Stimulated activated naive CD4-positive, alpha-beta T cell (primary cell): ENCODE measurements around the gene NUP205.

Experiments used
- DNase-seq, 6 experiments: peaks; one replicate each; lab custom pipeline; 2025; lab: John Stamatoyannopoulos, UW

NUP205 gene, protein sequence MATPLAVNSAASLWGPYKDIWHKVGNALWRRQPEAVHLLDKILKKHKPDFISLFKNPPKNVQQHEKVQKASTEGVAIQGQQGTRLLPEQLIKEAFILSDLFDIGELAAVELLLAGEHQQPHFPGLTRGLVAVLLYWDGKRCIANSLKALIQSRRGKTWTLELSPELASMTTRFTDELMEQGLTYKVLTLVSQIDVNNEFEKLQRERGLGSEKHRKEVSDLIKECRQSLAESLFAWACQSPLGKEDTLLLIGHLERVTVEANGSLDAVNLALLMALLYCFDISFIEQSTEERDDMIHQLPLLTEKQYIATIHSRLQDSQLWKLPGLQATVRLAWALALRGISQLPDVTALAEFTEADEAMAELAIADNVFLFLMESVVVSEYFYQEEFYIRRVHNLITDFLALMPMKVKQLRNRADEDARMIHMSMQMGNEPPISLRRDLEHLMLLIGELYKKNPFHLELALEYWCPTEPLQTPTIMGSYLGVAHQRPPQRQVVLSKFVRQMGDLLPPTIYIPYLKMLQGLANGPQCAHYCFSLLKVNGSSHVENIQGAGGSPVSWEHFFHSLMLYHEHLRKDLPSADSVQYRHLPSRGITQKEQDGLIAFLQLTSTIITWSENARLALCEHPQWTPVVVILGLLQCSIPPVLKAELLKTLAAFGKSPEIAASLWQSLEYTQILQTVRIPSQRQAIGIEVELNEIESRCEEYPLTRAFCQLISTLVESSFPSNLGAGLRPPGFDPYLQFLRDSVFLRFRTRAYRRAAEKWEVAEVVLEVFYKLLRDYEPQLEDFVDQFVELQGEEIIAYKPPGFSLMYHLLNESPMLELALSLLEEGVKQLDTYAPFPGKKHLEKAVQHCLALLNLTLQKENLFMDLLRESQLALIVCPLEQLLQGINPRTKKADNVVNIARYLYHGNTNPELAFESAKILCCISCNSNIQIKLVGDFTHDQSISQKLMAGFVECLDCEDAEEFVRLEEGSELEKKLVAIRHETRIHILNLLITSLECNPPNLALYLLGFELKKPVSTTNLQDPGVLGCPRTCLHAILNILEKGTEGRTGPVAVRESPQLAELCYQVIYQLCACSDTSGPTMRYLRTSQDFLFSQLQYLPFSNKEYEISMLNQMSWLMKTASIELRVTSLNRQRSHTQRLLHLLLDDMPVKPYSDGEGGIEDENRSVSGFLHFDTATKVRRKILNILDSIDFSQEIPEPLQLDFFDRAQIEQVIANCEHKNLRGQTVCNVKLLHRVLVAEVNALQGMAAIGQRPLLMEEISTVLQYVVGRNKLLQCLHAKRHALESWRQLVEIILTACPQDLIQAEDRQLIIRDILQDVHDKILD (N-terminal part only)

DNA sequence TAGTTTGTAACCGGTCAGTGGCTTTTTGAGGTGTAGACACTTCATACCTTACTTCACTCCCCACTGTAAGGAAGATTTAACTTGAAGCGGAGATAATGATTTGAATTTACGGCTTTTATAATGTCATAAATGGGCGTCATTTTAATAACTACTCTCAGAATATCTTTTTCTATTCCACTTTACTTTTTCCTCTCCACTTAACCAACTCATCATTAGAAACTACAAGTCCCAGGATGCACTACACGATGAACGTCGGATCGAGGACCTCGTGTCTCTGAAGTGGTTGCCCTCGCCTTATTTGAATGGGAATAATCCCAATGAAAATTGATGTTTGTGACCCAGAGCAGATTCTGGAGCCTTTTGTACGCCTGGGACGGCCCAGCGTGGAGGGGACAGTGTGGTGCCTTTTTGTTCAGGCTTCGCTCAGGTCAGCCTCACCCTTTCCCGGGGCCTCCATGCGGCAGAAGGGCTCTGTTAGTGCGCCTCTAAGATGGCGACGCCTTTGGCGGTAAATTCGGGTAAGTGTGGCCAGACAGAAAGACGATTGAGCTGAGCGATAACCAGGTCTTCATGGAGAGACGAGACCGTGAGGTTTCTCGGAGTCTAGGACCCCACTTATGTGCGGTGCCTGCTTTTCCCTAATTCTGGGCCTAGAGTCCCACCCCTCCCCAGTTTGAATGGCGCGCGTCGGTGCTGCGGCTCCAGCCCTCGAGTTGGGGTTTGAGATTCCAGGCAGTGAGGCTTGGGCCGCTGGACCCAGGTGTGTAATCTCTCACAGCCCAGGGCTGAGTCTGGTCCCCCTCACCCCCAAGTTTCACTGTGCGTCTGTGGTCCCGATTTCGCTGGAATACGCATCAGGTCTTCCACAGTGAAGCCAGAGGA, at the start of gene NUP205:
TSS of gene NUP205 (plus strand) at position 463 of the 882 bp plus-strand sequence. CDS start at position 491, 28 bp downstream.
- DNase-seq = peak; percentile 49 to 96 (median 88)

DNA sequence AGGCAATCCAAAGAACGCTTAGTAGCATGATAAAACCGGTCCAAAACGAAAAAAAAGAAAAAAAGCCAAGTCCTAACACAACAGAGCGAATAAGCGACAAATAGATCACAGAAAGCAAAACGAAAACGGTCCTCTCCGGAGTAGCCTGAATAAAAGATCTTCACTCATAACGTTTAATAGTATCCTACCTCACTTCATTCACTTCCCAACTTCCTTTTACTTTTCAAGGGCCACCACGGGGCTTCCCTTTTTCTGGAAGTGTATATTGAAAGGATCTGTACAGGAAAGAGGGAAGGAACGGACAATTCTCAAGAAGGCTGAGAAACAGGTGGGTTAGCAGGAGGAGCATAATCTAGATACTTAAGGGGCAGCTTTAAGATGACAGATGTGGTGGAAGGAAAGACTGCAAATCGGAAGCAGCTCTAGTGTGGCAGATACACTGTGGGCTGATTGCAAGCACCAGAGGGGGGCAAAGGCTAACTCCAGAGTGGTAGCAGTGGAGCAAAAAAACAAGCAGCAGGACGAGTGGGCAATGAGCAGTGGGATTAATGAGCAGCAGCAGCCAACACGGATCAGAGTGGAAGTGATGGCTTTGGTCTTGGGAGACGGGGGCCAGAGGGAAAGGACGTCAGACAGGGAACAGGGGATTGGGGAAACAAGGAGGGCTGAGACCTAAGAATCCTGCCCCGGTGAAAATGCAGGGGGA, 48.7 kb upstream of the NUP205 start:
- DNase-seq = peak in 2 of 6 experiments; percentile 28 to 40

DNA sequence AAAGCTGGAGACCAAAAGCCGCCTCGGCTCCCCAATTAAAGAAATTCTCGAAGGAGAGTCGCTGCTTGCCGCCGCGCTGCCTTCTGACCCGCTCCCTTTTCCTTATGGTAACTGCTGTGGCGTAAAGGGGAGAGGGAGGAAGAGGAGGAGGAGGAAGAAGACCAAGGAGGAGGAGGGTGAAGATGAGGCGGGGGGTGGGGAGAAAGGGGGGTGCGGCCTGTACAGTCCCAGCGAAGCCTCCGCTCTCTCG, 48.2 kb upstream of the NUP205 start:
- DNase-seq = no peak

DNA sequence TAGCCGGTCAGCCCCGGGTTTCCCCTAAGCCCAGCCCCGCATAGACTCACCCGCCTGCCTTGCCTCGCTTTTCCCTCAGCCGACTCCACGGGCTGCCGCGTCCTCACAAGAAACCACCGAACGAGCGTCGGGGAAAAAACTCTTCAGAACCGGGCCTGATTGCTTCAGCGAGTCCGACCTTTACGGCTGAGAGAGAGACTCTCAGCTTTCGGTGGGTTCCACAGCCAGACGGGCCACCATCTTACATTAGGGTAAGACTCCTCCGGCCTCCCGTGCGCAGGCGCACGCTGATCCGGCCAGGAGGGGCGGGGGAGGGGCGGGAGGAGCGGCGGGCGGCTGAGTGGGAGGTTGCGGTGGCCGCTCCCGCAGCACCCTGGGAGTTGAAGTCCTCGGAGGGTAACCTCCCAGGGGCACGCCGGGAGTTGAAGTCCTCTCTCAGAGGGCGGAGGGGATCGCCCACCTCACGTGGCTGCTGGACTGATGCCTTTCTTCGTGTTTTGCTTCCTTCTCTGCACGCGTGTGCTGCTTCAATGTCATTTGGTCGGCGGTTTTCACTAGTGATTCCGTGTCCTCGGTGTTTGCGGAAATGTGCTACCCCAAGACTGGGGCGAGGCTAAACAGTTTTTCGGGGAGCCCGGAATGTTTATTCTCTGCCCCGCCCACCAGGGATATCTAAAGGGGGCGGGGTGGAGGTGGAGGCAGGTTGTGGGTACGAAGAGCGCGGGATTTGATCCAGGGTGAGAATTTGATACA, 47.7 kb upstream of the NUP205 start, which contains the start of gene CNOT4:
TSS of gene CNOT4 (minus strand) at position 264 of the 753 bp plus-strand sequence. CDS start 71,771 bp downstream, outside the sequence.
- peak; percentile 93 to 98 (median 95) for DNase-seq

DNA sequence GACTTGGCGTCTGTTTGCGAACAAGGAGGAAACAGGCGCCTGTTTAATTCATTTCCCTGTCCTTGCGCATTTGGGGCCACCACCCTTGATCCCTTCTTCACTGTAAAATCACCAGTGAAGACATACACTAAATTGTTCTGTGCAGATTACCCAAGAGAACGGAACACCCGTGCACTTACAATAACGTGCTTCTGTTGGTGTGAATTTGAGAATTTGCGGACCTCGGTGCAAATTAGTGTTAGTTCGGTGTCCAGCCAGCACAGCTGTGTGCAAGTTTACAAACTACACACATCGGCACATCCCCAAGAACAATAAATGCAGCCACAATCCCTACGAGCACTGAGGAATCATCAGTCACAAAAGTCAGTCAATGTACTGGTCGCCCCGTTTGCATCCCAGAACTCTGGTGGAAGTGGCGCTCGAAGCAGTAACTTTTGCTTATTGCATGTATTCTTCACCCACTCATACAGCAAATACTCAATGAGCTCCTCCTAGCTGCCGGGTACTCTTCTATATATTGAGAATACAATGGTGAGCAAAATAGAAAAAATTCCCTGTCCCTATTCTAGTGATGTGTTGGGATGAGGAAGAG, 47.0 kb upstream of the NUP205 start:
- peak in 1 of 6 experiments; percentile 40 for DNase-seq

DNA sequence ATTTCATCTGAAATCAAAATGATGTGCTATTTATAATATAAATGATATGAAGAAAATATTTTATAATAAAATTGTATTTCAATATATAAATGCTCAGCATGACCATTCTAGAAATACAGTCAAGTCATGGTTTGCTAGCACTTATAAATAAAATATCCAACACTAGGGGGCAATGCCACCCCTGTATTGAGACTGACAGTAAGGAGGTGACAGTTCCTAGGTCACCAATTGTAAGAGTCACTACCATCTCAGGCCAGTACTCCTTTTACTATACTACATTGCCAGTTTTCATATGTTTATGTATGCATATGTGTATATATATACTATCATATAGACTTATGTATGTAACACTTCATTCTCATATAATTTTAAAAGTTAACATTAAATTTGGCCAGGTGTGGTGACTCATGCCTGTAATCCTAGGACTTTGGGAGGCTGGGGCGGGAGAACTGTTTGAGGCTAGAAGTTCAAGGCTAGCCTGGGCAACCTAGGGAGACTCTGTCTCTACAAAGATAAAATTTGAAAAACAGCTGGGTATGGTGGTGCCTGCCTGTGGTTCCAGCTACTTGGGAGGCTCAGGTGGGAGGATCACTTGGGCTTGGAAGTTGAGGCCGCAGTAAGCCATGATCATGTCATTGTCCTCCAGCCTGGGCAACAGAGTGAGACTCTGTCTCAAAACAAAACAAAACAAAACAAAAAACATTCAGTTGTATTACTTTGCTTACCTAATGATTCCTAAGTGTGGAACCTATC, 45.4 kb upstream of the NUP205 start:
- DNase-seq = peak in 3 of 6 experiments; percentile 47 to 61 (median 58)

DNA sequence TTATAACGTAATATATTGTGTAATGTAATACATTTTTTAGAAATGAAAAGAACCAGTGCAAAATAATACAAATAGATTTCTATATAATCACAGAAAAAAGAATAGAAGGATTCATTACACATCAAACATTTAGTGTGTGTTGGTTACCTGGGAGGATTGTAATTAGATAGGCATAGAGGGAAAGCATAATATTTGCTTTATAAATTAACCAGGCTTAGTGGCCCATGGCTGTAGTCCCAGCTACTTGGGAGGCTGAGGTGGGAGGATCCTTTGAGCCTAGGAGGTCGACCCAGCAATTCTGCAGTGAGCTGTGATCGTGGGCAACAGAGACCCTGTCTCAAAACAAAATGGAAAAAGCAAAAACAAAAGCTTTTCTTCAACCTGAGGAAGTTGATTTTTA, 42.9 kb upstream of the NUP205 start:
- no peak for DNase-seq

DNA sequence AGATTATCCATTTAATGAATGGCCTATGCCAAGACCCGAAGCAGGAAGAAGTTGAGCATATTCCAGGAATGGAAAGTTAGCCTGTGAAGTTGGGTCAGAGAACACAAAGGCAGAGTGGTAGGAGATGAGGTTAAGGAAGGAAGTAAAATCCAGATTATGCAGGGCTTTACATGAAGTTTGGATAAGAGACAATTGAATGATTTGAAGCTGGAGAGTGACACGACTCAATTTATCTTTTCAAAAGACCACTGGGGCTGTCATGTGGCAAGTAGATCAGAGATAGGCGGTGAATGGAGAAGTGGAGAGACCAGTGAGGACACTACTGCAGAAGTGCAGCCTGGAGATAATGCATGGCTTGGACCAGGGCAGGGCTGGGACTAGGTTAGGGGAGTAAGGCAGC, 40.7 kb upstream of the NUP205 start:
- no peak for DNase-seq

DNA sequence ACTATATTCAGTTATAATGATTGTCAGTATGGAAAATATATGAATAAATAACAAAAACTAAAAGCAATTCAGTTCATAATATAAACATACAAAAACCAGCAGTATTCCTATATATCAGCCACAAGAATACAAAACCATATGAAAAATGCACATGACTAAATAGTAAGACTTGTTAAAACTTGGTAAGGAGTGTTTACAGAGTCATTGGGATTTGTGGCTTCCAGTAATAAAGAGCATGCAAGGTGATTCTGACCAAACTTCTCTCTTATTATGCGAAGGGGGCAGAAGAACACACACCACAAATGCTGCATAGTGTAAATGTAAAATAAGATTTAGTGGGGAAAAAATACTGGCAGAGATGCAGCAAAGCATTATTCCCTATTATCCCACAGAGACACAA, 39.0 kb upstream of the NUP205 start:
- DNase-seq = no peak

DNA sequence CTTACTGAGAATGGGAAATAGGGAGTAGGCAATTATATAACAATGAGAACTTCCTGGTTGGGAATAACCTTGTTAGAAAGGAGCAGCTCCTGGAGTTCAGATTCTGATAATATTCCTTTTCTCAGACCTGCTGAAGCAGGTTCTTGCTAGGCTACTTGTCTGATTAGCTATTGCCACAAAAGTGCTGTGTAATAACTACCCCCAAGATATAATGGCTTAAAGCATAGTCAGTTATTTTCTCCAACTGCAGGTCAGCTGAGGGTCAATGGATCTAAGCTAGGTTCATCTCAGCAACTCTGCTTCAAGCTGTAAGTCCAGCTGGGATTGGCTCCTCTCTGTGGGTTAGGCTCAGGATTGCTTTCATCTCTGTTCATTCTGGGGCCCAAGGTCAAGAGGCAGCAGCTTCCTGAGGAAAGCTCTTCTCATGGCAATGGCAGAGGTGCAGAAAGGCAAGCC, 38.5 kb upstream of the NUP205 start:
- DNase-seq = no peak

DNA sequence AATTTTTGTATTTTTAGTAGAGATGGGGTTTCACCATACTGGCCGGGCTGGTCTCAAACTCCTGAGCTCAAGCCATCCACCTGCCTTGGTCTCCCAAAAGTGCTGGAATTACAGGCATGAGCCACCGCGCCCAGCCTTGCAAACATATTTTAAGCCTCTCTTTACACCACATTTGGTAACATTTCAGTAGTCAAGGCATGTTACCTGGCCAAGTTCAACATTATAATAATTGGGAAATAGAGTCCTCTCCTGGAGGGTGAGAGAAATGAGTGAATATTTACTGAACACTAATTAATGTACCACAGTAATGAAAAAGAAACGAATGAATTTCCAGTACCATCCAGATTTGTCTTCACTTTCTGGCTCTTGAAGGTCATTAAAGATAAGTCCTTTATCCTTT, 37.8 kb upstream of the NUP205 start:
- DNase-seq = no peak

DNA sequence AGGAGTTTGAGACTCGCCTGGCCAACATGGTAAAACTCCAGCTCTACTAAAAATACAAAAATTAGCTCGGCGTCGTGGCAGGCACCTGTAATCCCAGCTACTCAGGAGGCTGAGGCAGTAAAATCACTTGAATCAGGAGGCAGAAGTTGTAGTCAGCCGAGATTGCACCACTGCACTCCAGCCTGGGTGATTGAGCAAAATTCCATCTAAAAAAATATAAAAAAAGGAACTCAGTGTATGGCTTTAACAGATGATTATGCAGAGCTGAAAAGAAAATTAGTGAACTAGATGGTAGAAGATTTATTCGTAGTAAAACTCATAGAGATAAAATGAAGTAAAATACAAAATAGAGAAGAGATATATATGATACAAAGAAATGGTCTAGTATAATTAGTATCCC, 35.2 kb upstream of the NUP205 start:
- no peak for DNase-seq

DNA sequence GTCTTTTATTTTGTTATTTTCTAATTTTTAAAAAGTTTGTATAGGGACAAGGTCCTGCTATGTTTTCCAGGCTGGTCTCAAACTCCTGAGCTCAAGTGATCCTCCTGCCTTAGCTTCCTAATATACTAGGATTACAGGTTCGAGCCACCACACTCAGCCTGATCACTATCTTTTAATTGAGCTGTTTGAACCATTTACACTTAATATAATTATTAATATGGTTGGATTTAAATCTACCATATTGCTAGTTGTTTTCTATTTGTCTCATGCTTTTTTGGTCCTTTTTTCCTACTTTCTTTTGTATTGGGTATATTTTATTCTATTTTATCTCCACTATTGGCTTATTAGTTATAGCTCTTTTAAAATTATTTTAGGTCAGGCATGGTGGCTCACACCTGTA, 34.6 kb upstream of the NUP205 start:
- DNase-seq = no peak

DNA sequence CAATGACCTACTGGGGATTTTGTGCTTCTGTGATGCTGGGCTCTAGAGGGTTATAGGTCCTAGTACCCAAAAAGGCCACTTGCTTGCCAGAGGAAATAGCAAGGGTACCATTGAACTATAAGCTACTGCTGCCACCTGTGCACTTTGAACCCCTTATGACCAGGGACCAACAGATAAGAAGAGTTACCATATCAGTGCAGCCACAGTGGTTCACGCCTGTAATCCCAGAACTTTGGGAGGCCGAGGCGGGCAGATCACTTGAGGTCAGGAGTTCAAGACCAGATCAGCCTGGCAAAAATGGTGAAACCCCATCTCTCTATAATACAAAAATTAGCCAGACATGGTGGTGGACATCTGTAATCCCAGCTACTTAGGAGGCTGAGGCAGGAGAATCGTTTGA, 32.3 kb upstream of the NUP205 start:
- no peak for DNase-seq

DNA sequence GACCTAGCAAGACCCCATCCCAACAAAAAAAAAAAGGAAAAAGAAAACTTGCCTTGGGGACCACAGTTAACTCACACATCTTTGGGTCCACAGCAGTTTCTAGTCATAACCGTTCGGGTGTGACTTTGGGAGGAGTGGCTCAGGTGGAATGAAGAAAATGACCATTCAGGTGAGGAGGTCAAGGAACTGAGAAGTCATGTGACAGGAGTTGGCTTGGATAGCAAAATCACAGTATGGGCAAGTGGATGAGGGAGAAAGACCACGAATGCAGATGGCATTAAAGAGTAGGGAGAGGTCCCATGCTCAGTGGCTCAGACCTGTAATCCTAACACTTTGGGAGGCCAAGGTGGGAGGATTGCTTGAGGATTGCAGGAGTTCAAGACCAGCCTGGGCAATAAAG, 30.7 kb upstream of the NUP205 start:
- DNase-seq = no peak

DNA sequence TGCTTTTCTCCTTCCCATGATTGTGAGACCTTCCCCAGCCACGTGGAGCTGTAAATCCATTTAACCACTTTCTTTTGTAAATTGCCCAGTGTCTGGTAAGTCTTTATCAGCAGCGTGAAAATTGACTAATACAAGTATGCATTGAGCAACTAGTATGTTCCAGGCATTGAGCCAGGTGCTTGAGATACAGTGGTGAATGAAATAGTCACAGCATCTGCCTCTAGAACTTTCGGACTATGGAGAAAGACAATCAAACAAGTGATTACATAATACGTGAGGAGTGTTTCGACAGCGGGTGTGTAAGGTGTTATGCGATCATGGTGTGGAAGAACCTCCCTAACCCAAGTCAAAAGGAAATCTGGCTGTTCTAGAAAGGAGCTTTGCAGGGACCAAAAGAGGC, 21.6 kb upstream of the NUP205 start:
- DNase-seq = no peak

DNA sequence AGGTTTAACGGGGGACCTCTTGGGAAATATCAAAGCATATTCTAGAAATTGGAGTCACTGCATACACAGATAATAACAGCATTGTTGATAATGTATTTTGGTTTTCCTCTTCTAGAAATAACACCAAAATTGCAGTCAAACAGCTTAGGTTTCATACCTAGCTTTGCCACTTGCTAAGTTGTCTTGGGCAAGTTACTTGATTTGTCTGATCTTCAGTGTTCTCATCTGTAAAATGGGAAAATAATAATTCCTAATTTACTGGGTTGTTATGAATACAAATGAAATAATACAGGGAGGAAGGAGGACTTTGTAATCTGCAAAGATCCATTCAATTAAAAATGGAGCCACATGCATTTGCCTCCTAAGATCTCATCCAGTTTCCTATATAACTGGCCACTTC, 20.3 kb upstream of the NUP205 start:
- DNase-seq = no peak

DNA sequence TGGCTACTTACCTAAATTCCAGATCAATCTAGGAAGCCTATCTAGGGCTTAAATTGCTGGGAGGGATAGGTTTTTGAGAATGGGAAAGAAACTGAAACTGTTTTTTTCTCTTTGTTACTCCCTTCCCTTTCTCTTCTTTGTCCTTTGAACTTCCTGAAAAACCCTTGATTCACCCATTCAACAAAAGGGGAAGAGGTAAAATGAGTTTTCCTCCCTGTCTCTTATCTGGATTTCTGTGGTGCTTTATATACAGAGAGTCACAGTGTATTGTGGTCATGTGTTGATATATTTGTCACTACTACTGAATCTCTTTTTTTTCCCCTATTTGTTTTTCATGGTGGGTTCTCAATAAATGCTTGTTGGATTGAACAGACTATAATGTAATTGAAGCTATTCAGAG, 19.8 kb upstream of the NUP205 start:
- no peak for DNase-seq

DNA sequence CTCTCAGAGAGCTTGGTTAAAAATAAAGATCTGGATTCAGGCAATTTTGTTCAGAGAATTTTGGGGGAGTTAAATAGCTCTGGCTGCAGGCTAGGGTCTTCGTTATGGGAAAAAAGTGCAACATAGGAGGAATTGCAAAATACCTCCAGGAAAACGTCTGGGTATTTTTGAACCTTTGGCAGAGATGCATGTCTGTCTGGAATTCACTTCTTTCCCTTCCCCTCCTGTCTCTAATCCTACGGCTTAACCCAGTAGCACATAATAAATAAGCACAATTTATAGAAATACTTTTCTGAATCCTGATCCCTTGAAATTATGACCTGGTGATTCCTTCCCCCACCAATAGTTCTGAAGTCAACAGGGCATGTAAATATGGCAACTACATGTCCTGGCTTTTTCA, 19.3 kb upstream of the NUP205 start:
- DNase-seq = no peak
